Stimulated activated naive CD8-positive, alpha-beta T cell treated with anti-CD3 and anti-CD28 coated beads, Interleukin-15, Interleukin-2, amounts not matched to agents 100 ng/mL and 50 ng/mL, for 24 hours (primary cell): ENCODE data around the gene ATP5PO.

Experiments used
- H3K27ac Mint-ChIP-seq: one replicate; pipeline ENCODE4 v1.8.0; 2021; ENCODE audit warnings: mild to moderate bottlenecking, mixed read lengths
- H3K27me3 Mint-ChIP-seq: one replicate; pipeline ENCODE4 v1.8.0; 2021; ENCODE audit warnings: mixed read lengths
- H3K36me3 Mint-ChIP-seq: one replicate; pipeline ENCODE4 v1.8.0; 2021; ENCODE audit warnings: low read depth, mixed read lengths
- H3K4me1 Mint-ChIP-seq: one replicate; pipeline ENCODE4 v1.8.0; 2021; ENCODE audit warnings: low read depth, mixed read lengths
- H3K4me3 Mint-ChIP-seq: one replicate; pipeline ENCODE4 v1.8.0; 2021; ENCODE audit warnings: mild to moderate bottlenecking, mixed read lengths
- H3K9me3 Mint-ChIP-seq: one replicate; pipeline ENCODE4 v1.8.0; 2021; ENCODE audit warnings: mixed read lengths

The ATP5PO gene

GRCh38 chr21:33915368-33916199 is at the start of gene ATP5PO:
ATP5PO (minus strand) TSS chr21:33915804; CDS start chr21:33915763, 41 bp downstream.
- Mint-ChIP-seq H3K36me3 (peaks cover 26% of the 10 kb centered on the region), H3K9me3 (no peaks in the 10 kb centered on the region), H3K4me3 (peak within 1 kb of the TSS; percentile 94), H3K27ac (peak within 1 kb of the TSS; percentile 95), H3K27me3 (no peaks in the 10 kb centered on the region), H3K4me1 (peaks cover 36% of the 10 kb centered on the region)

- peaks cover 18% of the 10 kb centered on the region for H3K4me1 Mint-ChIP-seq
- H3K9me3 Mint-ChIP-seq, result peaks cover 6% of the 10 kb centered on the region
- H3K4me3 Mint-ChIP-seq, result no peak overlapping the region
- H3K36me3 Mint-ChIP-seq, result peaks cover 29% of the 10 kb centered on the region
- H3K27me3 Mint-ChIP-seq, result no peaks in the 10 kb centered on the region
- no peak overlapping the region for H3K27ac Mint-ChIP-seq
These were observed 49.2 kb upstream of the ATP5PO start for GRCh38 chr21:33964706-33965325.

- Mint-ChIP-seq H3K9me3 (peaks cover 12% of the 10 kb centered on the region), H3K36me3 (peaks cover 38% of the 10 kb centered on the region), H3K4me1 (peaks cover 16% of the 10 kb centered on the region), H3K27me3 (no peaks in the 10 kb centered on the region), H3K27ac (no peak overlapping the region), H3K4me3 (no peak overlapping the region)
These were observed 48.4 kb upstream of the ATP5PO start for GRCh38 chr21:33963848-33964555.

- Mint-ChIP-seq H3K27ac (no peak overlapping the region), H3K9me3 (peaks cover 16% of the 10 kb centered on the region), H3K36me3 (peaks cover 45% of the 10 kb centered on the region), H3K4me3 (no peak overlapping the region), H3K27me3 (no peaks in the 10 kb centered on the region), H3K4me1 (peaks cover 17% of the 10 kb centered on the region)
These were observed 46.7 kb upstream of the ATP5PO start for GRCh38 chr21:33962290-33962689.

GRCh38 chr21:33961061-33961460 is 45.5 kb upstream of the ATP5PO start:
- Mint-ChIP-seq H3K27me3 (no peaks in the 10 kb centered on the region), H3K27ac (no peak overlapping the region), H3K4me1 (peaks cover 26% of the 10 kb centered on the region), H3K9me3 (peaks cover 16% of the 10 kb centered on the region), H3K36me3 (peaks cover 45% of the 10 kb centered on the region), H3K4me3 (no peak overlapping the region)

GRCh38 chr21:33959680-33960079 is 44.1 kb upstream of the ATP5PO start:
- Mint-ChIP-seq H3K4me3 (no peak overlapping the region), H3K36me3 (peaks cover 45% of the 10 kb centered on the region), H3K27me3 (no peaks in the 10 kb centered on the region), H3K4me1 (peaks cover 38% of the 10 kb centered on the region), H3K27ac (no peak overlapping the region), H3K9me3 (peaks cover 16% of the 10 kb centered on the region)

- Mint-ChIP-seq H3K27ac (no peak overlapping the region), H3K27me3 (no peaks in the 10 kb centered on the region), H3K36me3 (peaks cover 16% of the 10 kb centered on the region), H3K9me3 (peaks cover 5% of the 10 kb centered on the region), H3K4me3 (no peak overlapping the region), H3K4me1 (peaks cover 79% of the 10 kb centered on the region)
These were observed 38.8 kb upstream of the ATP5PO start for GRCh38 chr21:33954395-33954794.

GRCh38 chr21:33951276-33952178 is 35.9 kb upstream of the ATP5PO start:
- H3K27ac Mint-ChIP-seq, result peak overlapping the region; percentile 83
- peaks cover 8% of the 10 kb centered on the region for H3K36me3 Mint-ChIP-seq
- no peaks in the 10 kb centered on the region for H3K9me3 Mint-ChIP-seq
- peaks cover 94% of the 10 kb centered on the region for H3K4me1 Mint-ChIP-seq
- peaks cover 4% of the 10 kb centered on the region for H3K27me3 Mint-ChIP-seq
- peak overlapping the region; percentile 58 for H3K4me3 Mint-ChIP-seq

- Mint-ChIP-seq H3K36me3 (peaks cover 8% of the 10 kb centered on the region), H3K9me3 (no peaks in the 10 kb centered on the region), H3K27ac (peak overlapping the region; percentile 100), H3K4me3 (peak overlapping the region; percentile 81), H3K27me3 (peaks cover 4% of the 10 kb centered on the region), H3K4me1 (peaks cover 94% of the 10 kb centered on the region)
These were observed 35.0 kb upstream of the ATP5PO start for GRCh38 chr21:33950431-33951079.

- Mint-ChIP-seq H3K9me3 (peaks cover 5% of the 10 kb centered on the region), H3K4me3 (peak overlapping the region; percentile 81), H3K27ac (peak overlapping the region; percentile 100), H3K36me3 (peaks cover 12% of the 10 kb centered on the region), H3K4me1 (peaks cover 93% of the 10 kb centered on the region), H3K27me3 (peaks cover 4% of the 10 kb centered on the region)
These were observed 34.2 kb upstream of the ATP5PO start for GRCh38 chr21:33949516-33950430.

- Mint-ChIP-seq H3K36me3 (peaks cover 20% of the 10 kb centered on the region), H3K27ac (peak overlapping the region; percentile 100), H3K9me3 (peaks cover 8% of the 10 kb centered on the region), H3K27me3 (peaks cover 4% of the 10 kb centered on the region), H3K4me1 (peaks cover 92% of the 10 kb centered on the region), H3K4me3 (peak overlapping the region; percentile 81)
These were observed 33.4 kb upstream of the ATP5PO start for GRCh38 chr21:33948951-33949444.

- Mint-ChIP-seq H3K27ac (peak overlapping the region; percentile 100), H3K36me3 (peaks cover 20% of the 10 kb centered on the region), H3K27me3 (peaks cover 4% of the 10 kb centered on the region), H3K4me3 (peak overlapping the region; percentile 81), H3K4me1 (peaks cover 94% of the 10 kb centered on the region), H3K9me3 (peaks cover 8% of the 10 kb centered on the region)
These were observed 32.7 kb upstream of the ATP5PO start for GRCh38 chr21:33948096-33948950.
